SK-N-SH treated with all-trans-retinoic acid at 6 μM for 48 hours (cell line): Measurements from ENCODE around the gene PANK2.

Experiments
- ARNTL ChIP-seq: fragments of 450-650 bp; formaldehyde crosslinking; IDR thresholded peaks from 2 replicates; pipeline ENCODE4 v1.5.0; 2020; ENCODE audit warnings: low read depth, mild to moderate bottlenecking, moderate library complexity, borderline replicate concordance
- BACH2 ChIP-seq: fragments of 250-450 bp; sonication (Bioruptor Pico); IDR thresholded peaks from 2 replicates; pipeline ENCODE4 v1.9.0; 2021; ENCODE audit warnings: mild to moderate bottlenecking, borderline replicate concordance
- CSDC2 ChIP-seq: fragments of 250-450 bp; sonication (Bioruptor Pico); IDR thresholded peaks from 2 replicates; pipeline ENCODE4 v1.5.0; 2020; ENCODE audit warnings: mild to moderate bottlenecking, moderate library complexity
- CSRNP3 ChIP-seq: fragments of 250-450 bp; sonication (Bioruptor Pico); IDR thresholded peaks from 2 replicates; pipeline ENCODE4 v1.5.1; 2021; ENCODE audit warnings: mild to moderate bottlenecking, moderate library complexity
- GLIS3 ChIP-seq: fragments of 250-450 bp; sonication (Bioruptor Pico); IDR thresholded peaks from 2 replicates; pipeline ENCODE4 v1.5.0; 2020; ENCODE audit warnings: mild to moderate bottlenecking, moderate library complexity
- ISL1 ChIP-seq: fragments of 250-450 bp; sonication (Bioruptor Pico); IDR thresholded peaks from 2 replicates; pipeline ENCODE4 v2.1.2; 2022; ENCODE audit warnings: mild to moderate bottlenecking, moderate library complexity
- PPARA ChIP-seq: fragments of 250-450 bp; sonication (Bioruptor Pico); IDR thresholded peaks from 2 replicates; pipeline ENCODE4 v1.5.0; 2020; ENCODE audit warnings: mild to moderate bottlenecking, borderline replicate concordance
- RARB ChIP-seq: fragments of 250-450 bp; sonication (Bioruptor Pico); IDR thresholded peaks from 2 replicates; pipeline ENCODE4 v1.8.0; 2021; ENCODE audit warnings: mild to moderate bottlenecking, moderate library complexity
- SNAI2 ChIP-seq: fragments of 250-450 bp; sonication (Bioruptor Pico); IDR thresholded peaks from 2 replicates; pipeline ENCODE4 v1.5.0; 2020; ENCODE audit warnings: mild to moderate bottlenecking, moderate library complexity
- TOX ChIP-seq: fragments of 250-450 bp; sonication (Bioruptor Pico); IDR thresholded peaks from 2 replicates; pipeline ENCODE4 v1.8.0; 2021; ENCODE audit warnings: mild to moderate bottlenecking, moderate library complexity, borderline replicate concordance
- ZFP3 ChIP-seq: fragments of 250-450 bp; sonication (Bioruptor Pico); IDR thresholded peaks from 2 replicates; pipeline ENCODE4 v1.5.0; 2020; ENCODE audit warnings: mild to moderate bottlenecking, moderate library complexity
- ZNF70 ChIP-seq: fragments of 450-650 bp; formaldehyde crosslinking; IDR thresholded peaks from 2 replicates; pipeline ENCODE4 v1.5.0; 2020; ENCODE audit warnings: mild to moderate bottlenecking, moderate library complexity
- ZNF8 ChIP-seq: fragments of 450-650 bp; formaldehyde crosslinking; IDR thresholded peaks from 2 replicates; pipeline ENCODE4 v1.5.0; 2020; ENCODE audit warnings: mild to moderate bottlenecking, moderate library complexity
- TF ChIP-seq, protein P1 (sequence below): fragments of 250-450 bp; sonication (Bioruptor Pico); IDR thresholded peaks from 2 replicates; pipeline ENCODE4 v1.8.0; 2020; ENCODE audit warnings: mild to moderate bottlenecking, moderate library complexity, borderline replicate concordance

- no peak for TF ChIP-seq ZNF70
- TF ChIP-seq BACH2, result no peak
- no peak for TF ChIP-seq SNAI2
- no peak for TF ChIP-seq ZNF8
- TF ChIP-seq ISL1, result no peak
- TF ChIP-seq ZFP3 (CRISPR knock-in tag), result no peak
- TF ChIP-seq CSDC2 (CRISPR knock-in tag), result no peak
- no peak for TF ChIP-seq PPARA (CRISPR knock-in tag)
- TF ChIP-seq CSRNP3 (CRISPR knock-in tag), result no peak
- no peak for TF ChIP-seq RARB (CRISPR knock-in tag)
- TF ChIP-seq ARNTL (CRISPR knock-in tag), result no peak
- TF ChIP-seq TOX, result no peak
- no peak; the same call in 1 of the 2 replicates for TF ChIP-seq GLIS3
- TF ChIP-seq, protein P1, sequence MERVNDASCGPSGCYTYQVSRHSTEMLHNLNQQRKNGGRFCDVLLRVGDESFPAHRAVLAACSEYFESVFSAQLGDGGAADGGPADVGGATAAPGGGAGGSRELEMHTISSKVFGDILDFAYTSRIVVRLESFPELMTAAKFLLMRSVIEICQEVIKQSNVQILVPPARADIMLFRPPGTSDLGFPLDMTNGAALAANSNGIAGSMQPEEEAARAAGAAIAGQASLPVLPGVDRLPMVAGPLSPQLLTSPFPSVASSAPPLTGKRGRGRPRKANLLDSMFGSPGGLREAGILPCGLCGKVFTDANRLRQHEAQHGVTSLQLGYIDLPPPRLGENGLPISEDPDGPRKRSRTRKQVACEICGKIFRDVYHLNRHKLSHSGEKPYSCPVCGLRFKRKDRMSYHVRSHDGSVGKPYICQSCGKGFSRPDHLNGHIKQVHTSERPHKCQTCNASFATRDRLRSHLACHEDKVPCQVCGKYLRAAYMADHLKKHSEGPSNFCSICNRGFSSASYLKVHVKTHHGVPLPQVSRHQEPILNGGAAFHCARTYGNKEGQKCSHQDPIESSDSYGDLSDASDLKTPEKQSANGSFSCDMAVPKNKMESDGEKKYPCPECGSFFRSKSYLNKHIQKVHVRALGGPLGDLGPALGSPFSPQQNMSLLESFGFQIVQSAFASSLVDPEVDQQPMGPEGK, result no peak
Observed at GRCh38 chr20:3927486-3928291, 38.5 kb downstream of the PANK2 start.
